Measurements from ENCODE around the gene JAKMIP1.

Gene JAKMIP1

GRCh38 chr4:6194458-6195195, 5.7 kb downstream of the JAKMIP1 start:
- H3K27me3 ChIP-seq (ENCODE audit: insufficient read depth, poor library complexity, severe bottlenecking): peaks cover 40% of the 10 kb centered on the region
- no peaks in the 10 kb centered on the region for H3K9me3 ChIP-seq (ENCODE audit: severe bottlenecking)
- no peak overlapping the region for H3K27ac ChIP-seq (ENCODE audit: poor library complexity, severe bottlenecking)
- no peaks in the 10 kb centered on the region for H3K4me1 ChIP-seq (ENCODE audit: insufficient read depth, poor library complexity, severe bottlenecking)
- no peaks in the 10 kb centered on the region for H3K36me3 ChIP-seq (ENCODE audit: low read depth)
- no peak for TF ChIP-seq CTCF (IDR thresholded peaks at IDR 0.05; ENCODE audit: poor library complexity, severe bottlenecking)
- DNase-seq (ENCODE audit: low spot score) (no peak), ATAC-seq (ENCODE audit: low read depth) (no peak)
- no peak overlapping the region for H3K4me3 ChIP-seq (ENCODE audit: severe bottlenecking)

GRCh38 chr4:6193399-6193798, 7.0 kb downstream of the JAKMIP1 start:
- H3K36me3 ChIP-seq (ENCODE audit: low read depth): no peaks in the 10 kb centered on the region
- ATAC-seq (ENCODE audit: low read depth): no peak
- no peak for DNase-seq (ENCODE audit: low spot score)
- no peaks in the 10 kb centered on the region for H3K9me3 ChIP-seq (ENCODE audit: severe bottlenecking)
- no peak for TF ChIP-seq CTCF (IDR thresholded peaks at IDR 0.05; ENCODE audit: poor library complexity, severe bottlenecking)
- H3K27me3 ChIP-seq (ENCODE audit: insufficient read depth, poor library complexity, severe bottlenecking): peaks cover 29% of the 10 kb centered on the region
- no peak overlapping the region for H3K4me3 ChIP-seq (ENCODE audit: severe bottlenecking)
- no peak overlapping the region for H3K27ac ChIP-seq (ENCODE audit: poor library complexity, severe bottlenecking)
- H3K4me1 ChIP-seq (ENCODE audit: insufficient read depth, poor library complexity, severe bottlenecking): no peaks in the 10 kb centered on the region

- ATAC-seq (ENCODE audit: low read depth) (no peak), DNase-seq (ENCODE audit: low spot score) (no peak)
- H3K36me3 ChIP-seq (ENCODE audit: low read depth): no peaks in the 10 kb centered on the region
- H3K27me3 ChIP-seq (ENCODE audit: insufficient read depth, poor library complexity, severe bottlenecking): peaks cover 21% of the 10 kb centered on the region
- no peak for TF ChIP-seq CTCF (IDR thresholded peaks at IDR 0.05; ENCODE audit: poor library complexity, severe bottlenecking)
- no peaks in the 10 kb centered on the region for H3K4me1 ChIP-seq (ENCODE audit: insufficient read depth, poor library complexity, severe bottlenecking)
- no peak overlapping the region for H3K27ac ChIP-seq (ENCODE audit: poor library complexity, severe bottlenecking)
- no peak overlapping the region for H3K4me3 ChIP-seq (ENCODE audit: severe bottlenecking)
- no peaks in the 10 kb centered on the region for H3K9me3 ChIP-seq (ENCODE audit: severe bottlenecking)
These were observed 8.1 kb downstream of the JAKMIP1 start for GRCh38 chr4:6192245-6192644.

- peaks cover 18% of the 10 kb centered on the region for H3K27me3 ChIP-seq (ENCODE audit: insufficient read depth, poor library complexity, severe bottlenecking)
- H3K27ac ChIP-seq (ENCODE audit: poor library complexity, severe bottlenecking): no peak overlapping the region
- DNase-seq (ENCODE audit: low spot score) (no peak), ATAC-seq (ENCODE audit: low read depth) (no peak)
- H3K4me3 ChIP-seq (ENCODE audit: severe bottlenecking): no peak overlapping the region
- no peak for TF ChIP-seq CTCF (IDR thresholded peaks at IDR 0.05; ENCODE audit: poor library complexity, severe bottlenecking)
- H3K4me1 ChIP-seq (ENCODE audit: insufficient read depth, poor library complexity, severe bottlenecking): no peaks in the 10 kb centered on the region
- no peaks in the 10 kb centered on the region for H3K36me3 ChIP-seq (ENCODE audit: low read depth)
- H3K9me3 ChIP-seq (ENCODE audit: severe bottlenecking): no peaks in the 10 kb centered on the region
These were observed 8.8 kb downstream of the JAKMIP1 start for GRCh38 chr4:6191448-6192130.

- H3K27ac ChIP-seq (ENCODE audit: poor library complexity, severe bottlenecking): no peak overlapping the region
- peaks cover 13% of the 10 kb centered on the region for H3K27me3 ChIP-seq (ENCODE audit: insufficient read depth, poor library complexity, severe bottlenecking)
- no peaks in the 10 kb centered on the region for H3K9me3 ChIP-seq (ENCODE audit: severe bottlenecking)
- DNase-seq (ENCODE audit: low spot score): no peak
- no peaks in the 10 kb centered on the region for H3K36me3 ChIP-seq (ENCODE audit: low read depth)
- no peak for ATAC-seq (ENCODE audit: low read depth)
- TF ChIP-seq CTCF (IDR thresholded peaks at IDR 0.05; ENCODE audit: poor library complexity, severe bottlenecking): no peak
- no peak overlapping the region for H3K4me3 ChIP-seq (ENCODE audit: severe bottlenecking)
- no peaks in the 10 kb centered on the region for H3K4me1 ChIP-seq (ENCODE audit: insufficient read depth, poor library complexity, severe bottlenecking)
These were observed 9.9 kb downstream of the JAKMIP1 start for GRCh38 chr4:6190486-6190885.
